ENCODE data around the gene CYP27C1. TPM values are rescaled to one million over a fixed set of nuclear protein-coding genes. Genes with fewer than 3 reads are reported as not detected.

Gene CYP27C1
- total RNA-seq, 4 donors from 2014 or later: 0.14 to 0.64 (median 0.20) TPM; not detected in 1

DNA sequence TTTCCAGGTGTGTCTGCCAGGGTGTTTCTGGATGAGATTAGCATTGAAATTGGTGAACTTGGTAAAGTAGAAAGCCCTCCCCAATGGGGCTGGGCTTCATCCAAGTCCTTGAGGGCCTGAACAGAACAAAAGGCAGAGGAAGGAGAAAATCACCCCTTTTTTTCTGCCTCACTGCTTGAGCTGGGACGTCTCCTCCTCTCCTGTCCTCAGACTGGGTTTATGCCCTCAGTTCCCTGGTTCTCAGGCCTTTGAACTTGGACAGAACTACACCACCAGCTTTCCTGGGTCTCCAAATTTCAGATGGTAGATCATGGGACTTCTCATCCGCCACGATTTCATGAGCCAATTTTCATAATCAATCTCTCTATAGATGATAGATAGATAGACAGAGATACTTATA, 59.4 kb downstream of the CYP27C1 start:
- no peak for DNase-seq
- no peaks in the 10 kb centered on the region for H3K27me3 ChIP-seq
- TF ChIP-seq POLR2AphosphoS5 (IDR thresholded peaks at IDR 0.05) (no peak), EP300 (IDR thresholded peaks at IDR 0.05; ENCODE audit: low read depth) (no peak), POLR2A (IDR thresholded peaks at IDR 0.05) (no peak)
- TF ChIP-seq, protein P1, sequence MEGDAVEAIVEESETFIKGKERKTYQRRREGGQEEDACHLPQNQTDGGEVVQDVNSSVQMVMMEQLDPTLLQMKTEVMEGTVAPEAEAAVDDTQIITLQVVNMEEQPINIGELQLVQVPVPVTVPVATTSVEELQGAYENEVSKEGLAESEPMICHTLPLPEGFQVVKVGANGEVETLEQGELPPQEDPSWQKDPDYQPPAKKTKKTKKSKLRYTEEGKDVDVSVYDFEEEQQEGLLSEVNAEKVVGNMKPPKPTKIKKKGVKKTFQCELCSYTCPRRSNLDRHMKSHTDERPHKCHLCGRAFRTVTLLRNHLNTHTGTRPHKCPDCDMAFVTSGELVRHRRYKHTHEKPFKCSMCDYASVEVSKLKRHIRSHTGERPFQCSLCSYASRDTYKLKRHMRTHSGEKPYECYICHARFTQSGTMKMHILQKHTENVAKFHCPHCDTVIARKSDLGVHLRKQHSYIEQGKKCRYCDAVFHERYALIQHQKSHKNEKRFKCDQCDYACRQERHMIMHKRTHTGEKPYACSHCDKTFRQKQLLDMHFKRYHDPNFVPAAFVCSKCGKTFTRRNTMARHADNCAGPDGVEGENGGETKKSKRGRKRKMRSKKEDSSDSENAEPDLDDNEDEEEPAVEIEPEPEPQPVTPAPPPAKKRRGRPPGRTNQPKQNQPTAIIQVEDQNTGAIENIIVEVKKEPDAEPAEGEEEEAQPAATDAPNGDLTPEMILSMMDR (IDR thresholded peaks at IDR 0.05): no peak
- H3K36me3 ChIP-seq: no peaks in the 10 kb centered on the region
- H3K4me1 ChIP-seq: no peaks in the 10 kb centered on the region
- no peak overlapping the region for H3K4me3 ChIP-seq
- WGBS, 2 donors (ENCODE audit: low coverage in 1 of 2): 20 to 76% methylated on average over 1 to 3 of the region's 3 CpGs
- in situ Hi-C loops (cut with MboI; ENCODE audit: low pct_ligation_motif_present in 1 of 4, low pct_unique_long_range_greater_than_20kb in 1 of 4, low sequenced_read_pairs in 3 of 4) (no loop called here), intact Hi-C loops (cut with DNase I; ENCODE audit: low total_unique reads) (loop anchor here (1.0 kb wide), 1 partner anchor 17 kb away; no protein-coding TSS in a partner anchor)
- no peak overlapping the region for H3K27ac ChIP-seq
- H3K9me3 ChIP-seq: no peaks in the 10 kb centered on the region

DNA sequence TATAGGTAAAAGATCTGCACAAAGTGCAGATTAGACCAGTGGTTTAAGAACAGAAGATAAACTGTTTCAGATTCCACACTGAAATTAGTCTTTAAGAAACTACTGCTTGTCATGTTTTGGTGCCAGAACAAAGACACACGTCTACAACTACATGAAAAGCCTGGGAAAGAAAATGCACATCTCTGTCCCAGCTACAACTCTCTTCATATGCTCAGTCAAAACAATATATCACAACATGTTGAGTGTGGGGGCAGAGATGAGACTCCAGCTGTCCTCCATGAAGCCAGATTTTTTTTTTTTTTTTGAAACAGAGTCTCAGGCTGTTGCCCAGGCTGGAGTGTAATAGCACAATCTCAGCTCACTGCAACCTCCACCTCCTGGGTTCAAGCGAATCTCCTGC, 60.6 kb downstream of the CYP27C1 start:
- Histone ChIP-seq H3K36me3 (no peaks in the 10 kb centered on the region), H3K4me1 (no peaks in the 10 kb centered on the region), H3K9me3 (no peaks in the 10 kb centered on the region), H3K27me3 (no peaks in the 10 kb centered on the region), H3K27ac (no peak overlapping the region), H3K4me3 (no peak overlapping the region)
- DNase-seq: no peak
- intact Hi-C loops (cut with DNase I; ENCODE audit: low total_unique reads): no loop called here
- in situ Hi-C loops (cut with MboI; ENCODE audit: low pct_ligation_motif_present in 1 of 4, low pct_unique_long_range_greater_than_20kb in 1 of 4, low sequenced_read_pairs in 3 of 4): no loop called here
- TF ChIP-seq, protein P1 (IDR thresholded peaks at IDR 0.05): no peak
- TF ChIP-seq EP300 (IDR thresholded peaks at IDR 0.05; ENCODE audit: low read depth) (no peak), POLR2AphosphoS5 (IDR thresholded peaks at IDR 0.05) (no peak), POLR2A (IDR thresholded peaks at IDR 0.05) (no peak)
- 85% methylated on average over 2 of the region's 2 CpGs for WGBS, 2 donors (ENCODE audit: low coverage in 1 of 2)

DNA sequence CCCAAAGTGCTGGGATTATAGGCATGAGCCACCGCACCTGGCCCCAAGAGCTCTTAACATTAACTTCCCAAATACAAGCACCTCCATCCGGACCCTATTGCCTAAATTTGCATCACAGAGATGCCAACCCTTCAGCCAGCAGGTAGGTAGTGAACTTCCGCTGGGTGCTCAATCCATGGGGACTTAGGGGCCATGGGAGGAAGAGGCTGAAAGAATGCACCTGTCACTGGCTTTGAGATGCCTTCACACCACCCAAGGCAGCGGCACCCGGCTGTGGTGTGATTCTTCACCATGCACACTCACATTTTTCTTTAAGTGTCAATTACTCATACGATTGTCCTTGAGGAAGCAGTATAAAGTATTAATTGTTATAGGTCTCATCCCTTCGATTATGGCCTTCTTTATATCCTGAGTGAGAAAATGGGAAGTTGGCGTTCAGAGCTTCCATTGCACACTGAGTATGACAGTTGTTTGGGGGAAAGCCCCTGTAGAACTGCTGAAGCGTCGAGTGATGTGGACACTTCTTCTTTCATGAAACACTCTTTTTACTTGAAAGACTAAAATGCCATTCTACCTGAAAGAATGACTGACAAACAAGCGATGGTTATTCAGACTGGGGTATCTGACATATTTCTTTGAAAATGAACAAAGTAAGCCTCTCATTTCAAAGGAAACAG, 61.3 kb downstream of the CYP27C1 start:
- no peak overlapping the region for H3K4me3 ChIP-seq
- H3K36me3 ChIP-seq: no peaks in the 10 kb centered on the region
- no peak for DNase-seq
- H3K27ac ChIP-seq: no peak overlapping the region
- no peaks in the 10 kb centered on the region for H3K27me3 ChIP-seq
- WGBS, 2 donors (ENCODE audit: low coverage in 1 of 2): 74 to 85% methylated on average over 8 to 11 of the region's 11 CpGs
- TF ChIP-seq POLR2AphosphoS5 (IDR thresholded peaks at IDR 0.05) (no peak), POLR2A (IDR thresholded peaks at IDR 0.05) (no peak), EP300 (IDR thresholded peaks at IDR 0.05; ENCODE audit: low read depth) (no peak)
- TF ChIP-seq, protein P1 (IDR thresholded peaks at IDR 0.05): no peak
- no peaks in the 10 kb centered on the region for H3K9me3 ChIP-seq
- in situ Hi-C loops (cut with MboI; ENCODE audit: low pct_ligation_motif_present in 1 of 4, low pct_unique_long_range_greater_than_20kb in 1 of 4, low sequenced_read_pairs in 3 of 4): no loop called here
- intact Hi-C loops (cut with DNase I; ENCODE audit: low total_unique reads): no loop called here
- H3K4me1 ChIP-seq: no peaks in the 10 kb centered on the region

DNA sequence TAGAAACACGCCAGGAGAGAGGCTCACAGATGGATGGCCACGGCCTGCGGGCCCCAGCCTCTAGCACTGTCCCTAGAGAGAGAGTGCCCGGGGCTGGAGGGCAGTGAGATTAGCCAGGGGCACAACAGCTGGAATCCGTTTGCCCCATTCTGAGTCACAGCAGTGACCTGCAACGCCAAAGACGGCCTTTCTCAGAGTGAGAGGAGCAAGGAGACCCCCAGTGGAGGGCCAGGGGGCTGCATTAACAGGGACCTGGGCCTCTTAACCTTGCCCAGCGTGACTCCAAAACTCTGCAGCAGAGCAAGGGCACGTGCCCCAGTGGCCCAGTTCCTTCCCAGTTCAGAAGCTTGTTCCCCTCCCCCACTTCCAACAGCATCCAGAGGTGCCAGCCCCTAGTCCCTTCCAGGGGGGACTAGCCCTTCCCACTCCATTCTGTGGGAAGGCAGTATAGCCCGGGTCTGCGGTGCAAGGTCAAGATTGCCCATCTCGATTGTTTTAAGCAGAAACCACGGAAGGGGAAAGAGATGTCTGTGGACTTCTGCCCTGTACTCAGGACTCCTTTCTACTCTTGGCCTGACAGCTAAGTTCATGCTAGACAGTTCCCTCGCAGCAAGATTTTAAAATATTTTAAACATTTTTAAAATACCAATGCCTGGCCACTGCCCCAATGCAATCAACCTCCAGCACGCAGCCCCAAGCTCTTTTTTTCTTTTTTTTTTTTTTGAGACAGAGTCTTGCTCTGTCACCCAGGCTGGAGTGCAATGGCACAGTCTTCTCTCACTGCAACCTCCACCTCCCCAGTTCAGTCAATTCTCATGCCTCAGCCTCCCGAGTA, 62.2 kb downstream of the CYP27C1 start:
- intact Hi-C loops (cut with DNase I; ENCODE audit: low total_unique reads): no loop called here

More for the DNA sequence above, 62.2 kb downstream of the CYP27C1 start:
- no peak overlapping the region for H3K4me3 ChIP-seq
- WGBS, 2 donors (ENCODE audit: low coverage in 1 of 2): 76 to 87% methylated on average over 4 to 16 of the region's 16 CpGs
- in situ Hi-C loops (cut with MboI; ENCODE audit: low pct_ligation_motif_present in 1 of 4, low pct_unique_long_range_greater_than_20kb in 1 of 4, low sequenced_read_pairs in 3 of 4): no loop called here
- no peak for DNase-seq
- H3K9me3 ChIP-seq: no peaks in the 10 kb centered on the region
- no peaks in the 10 kb centered on the region for H3K36me3 ChIP-seq
- no peaks in the 10 kb centered on the region for H3K27me3 ChIP-seq
- H3K4me1 ChIP-seq: no peaks in the 10 kb centered on the region
- no peak overlapping the region for H3K27ac ChIP-seq
- TF ChIP-seq POLR2AphosphoS5 (IDR thresholded peaks at IDR 0.05) (no peak), EP300 (IDR thresholded peaks at IDR 0.05; ENCODE audit: low read depth) (no peak), POLR2A (IDR thresholded peaks at IDR 0.05) (no peak)
- TF ChIP-seq, protein P1 (IDR thresholded peaks at IDR 0.05): no peak
